H9 (cell line): Measurements from ENCODE around the gene CAMTA1. TPM values are rescaled to one million over a fixed set of nuclear protein-coding genes. Genes with fewer than 3 reads are reported as not detected.

ENCODE experiments used
- DNase-seq: peaks from one replicate; pipeline ENCODE4 v3.0.0-alpha.2; 2017
- H2AFZ ChIP-seq: one replicate; pipeline ENCODE4 v1.6.1; 2013; ENCODE audit warnings: mild to moderate bottlenecking, low read length, control low read depth, moderate library complexity
- H2AK5ac ChIP-seq: 2 replicates; pipeline ENCODE4 v1.6.1; 2013; ENCODE audit warnings: low read length, control low read depth, mixed read lengths; ENCODE audit not compliant: insufficient read length
- H2BK120ac ChIP-seq: one replicate; pipeline ENCODE4 v1.6.1; 2013; ENCODE audit warnings: low read depth, mild to moderate bottlenecking, low read length, control low read depth, inconsistent platforms; ENCODE audit not compliant: poor library complexity, severe bottlenecking
- H2BK12ac ChIP-seq: 2 replicates; pipeline ENCODE4 v1.6.1; 2013; ENCODE audit warnings: low read length, control low read depth, mixed read lengths, low read depth; ENCODE audit not compliant: insufficient read length
- H2BK15ac ChIP-seq: 2 replicates; pipeline ENCODE4 v1.6.1; 2013; ENCODE audit warnings: low read depth, low read length, control low read depth
- H2BK20ac ChIP-seq: one replicate; pipeline ENCODE4 v1.6.1; 2013; ENCODE audit warnings: low read depth, mild to moderate bottlenecking, low read length, control low read depth, inconsistent platforms; ENCODE audit not compliant: poor library complexity, severe bottlenecking
- H2BK5ac ChIP-seq: 2 replicates; pipeline ENCODE4 v1.6.1; 2013; ENCODE audit warnings: low read length, control low read depth, mixed read lengths; ENCODE audit not compliant: insufficient read length
- H3K14ac ChIP-seq: 2 replicates; pipeline ENCODE4 v1.6.1; 2013; ENCODE audit warnings: low read length, control low read depth; ENCODE audit not compliant: insufficient read depth
- H3K18ac ChIP-seq: 2 replicates; pipeline ENCODE4 v1.6.1; 2013; ENCODE audit warnings: low read depth, mild to moderate bottlenecking, mixed read lengths, low read length, control low read depth; ENCODE audit not compliant: insufficient read length
- H3K23ac ChIP-seq: 2 replicates; pipeline ENCODE4 v1.6.1; 2013; ENCODE audit warnings: low read length, control low read depth, mixed read lengths, low read depth; ENCODE audit not compliant: insufficient read length
- H3K23me2 ChIP-seq: 2 replicates; pipeline ENCODE4 v1.6.1; 2013; ENCODE audit warnings: low read depth, mild to moderate bottlenecking, mixed read lengths, low read length, control low read depth; ENCODE audit not compliant: insufficient read length, poor library complexity, severe bottlenecking
- H3K27ac ChIP-seq: 2 replicates; pipeline ENCODE4 v1.5.1; 2013; ENCODE audit warnings: low read length, control low read depth, mixed read lengths, low read depth; ENCODE audit not compliant: insufficient read length
- H3K27me3 ChIP-seq: 2 replicates; pipeline ENCODE4 v1.6.1; 2013; ENCODE audit warnings: low read length, control low read depth, inconsistent platforms; ENCODE audit not compliant: insufficient read depth
- H3K4ac ChIP-seq: 2 replicates; pipeline ENCODE4 v1.6.1; 2013; ENCODE audit warnings: low read depth, mild to moderate bottlenecking, control low read depth, inconsistent platforms, low read length, moderate library complexity
- H3K4me1 ChIP-seq: 2 replicates; pipeline ENCODE4 v1.6.1; 2013; ENCODE audit warnings: low read length, control low read depth, inconsistent platforms; ENCODE audit not compliant: insufficient read depth
- H3K4me2 ChIP-seq: 2 replicates; pipeline ENCODE4 v1.6.1; 2013; ENCODE audit warnings: low read length, control low read depth, mixed read lengths; ENCODE audit not compliant: insufficient read length, insufficient read depth
- H3K56ac ChIP-seq: 2 replicates; pipeline ENCODE4 v1.6.1; 2013; ENCODE audit warnings: low read depth, mild to moderate bottlenecking, mixed read lengths, low read length, control low read depth; ENCODE audit not compliant: insufficient read length
- H3K79me1 ChIP-seq: 2 replicates; pipeline ENCODE4 v1.6.1; 2013; ENCODE audit warnings: low read depth, mild to moderate bottlenecking, moderate library complexity, low read length, control low read depth, inconsistent platforms; ENCODE audit not compliant: insufficient read depth, poor library complexity, severe bottlenecking
- H3K79me2 ChIP-seq: 2 replicates; pipeline ENCODE4 v1.6.1; 2013; ENCODE audit warnings: low read length, control low read depth, inconsistent platforms; ENCODE audit not compliant: insufficient read depth
- H3K9ac ChIP-seq: 2 replicates; pipeline ENCODE4 v1.6.1; 2013; ENCODE audit warnings: low read length, control low read depth, mixed read lengths; ENCODE audit not compliant: insufficient read length; ENCODE audit errors: extremely low read depth
- H3K9me3 ChIP-seq: one replicate; pipeline ENCODE4 v1.6.1; 2013; ENCODE audit warnings: low read depth, low read length, inconsistent platforms; ENCODE audit not compliant: control insufficient read depth
- H3T11ph ChIP-seq: one replicate; pipeline ENCODE4 v1.6.1; 2013; ENCODE audit warnings: mild to moderate bottlenecking, low read length, control low read depth, inconsistent platforms
- H4K20me1 ChIP-seq: one replicate; pipeline ENCODE4 v1.6.1; 2013; ENCODE audit not compliant: control insufficient read depth, insufficient read length, insufficient read depth
- H4K5ac ChIP-seq: 2 replicates; pipeline ENCODE4 v1.6.1; 2013; ENCODE audit warnings: low read depth, mild to moderate bottlenecking, mixed read lengths, low read length, control low read depth; ENCODE audit not compliant: insufficient read length
- H4K8ac ChIP-seq: replicated peaks from 2 replicates; pipeline ENCODE4 v1.6.1; 2013; ENCODE audit warnings: low read length, control low read depth, mixed read lengths, low read depth; ENCODE audit not compliant: insufficient read length
- H4K91ac ChIP-seq: 2 replicates; pipeline ENCODE4 v1.6.1; 2013; ENCODE audit warnings: low read depth, mild to moderate bottlenecking, moderate library complexity, mixed read lengths, low read length, control low read depth; ENCODE audit not compliant: insufficient read length
- H3K27ac Mint-ChIP-seq, 3 experiments: 2 replicates in 2 of 3; 3 replicates in 1 of 3; pipeline ENCODE4 v1.8.0; 2020 to 2021; ENCODE audit warnings: mixed read lengths in 3 of 3, mild to moderate bottlenecking in 1 of 3, moderate library complexity in 1 of 3
- H3K27me3 Mint-ChIP-seq: 2 replicates; pipeline ENCODE4 v1.8.0; 2021; ENCODE audit warnings: low read depth, mild to moderate bottlenecking, moderate library complexity, mixed read lengths
- H3K36me3 Mint-ChIP-seq, 3 experiments: 2 replicates in 2 of 3; 3 replicates in 1 of 3; pipeline ENCODE4 v1.8.0; 2020 to 2021; ENCODE audit warnings: low read depth in 3 of 3, mixed read lengths in 3 of 3; ENCODE audit not compliant: insufficient read depth in 1 of 3
- H3K4me1 Mint-ChIP-seq, 2 experiments: 2 replicates each; pipeline ENCODE4 v1.8.0; 2020; ENCODE audit warnings: mixed read lengths in 2 of 2
- H3K4me3 Mint-ChIP-seq, 2 experiments: 2 replicates in 1 of 2; 3 replicates in 1 of 2; pipeline ENCODE4 v1.8.0; 2020 to 2021; ENCODE audit warnings: mild to moderate bottlenecking in 2 of 2, mixed read lengths in 2 of 2, moderate library complexity in 1 of 2
- H3K9me3 Mint-ChIP-seq, 2 experiments: 2 replicates in 1 of 2; 3 replicates in 1 of 2; pipeline ENCODE4 v1.8.0; 2020; ENCODE audit warnings: mild to moderate bottlenecking in 2 of 2, mixed read lengths in 2 of 2, moderate library complexity in 1 of 2
- WGBS: extraction: QIAGEN DNeasy Blood & Tissue Kit; methylation state at CpG from one replicate; pipeline ENCODE4 v1.1.7; 2013; ENCODE audit warnings: missing lambda C conversion rate, low lambda C conversion rate, mixed read lengths; ENCODE audit not compliant: insufficient read length; ENCODE audit errors: extremely low coverage; 5-methylcytosine and 5-hydroxymethylcytosine counted together
- total RNA-seq: library from RNA; stranded (reverse); gene quantifications from 2 replicates; pipeline ENCODE4 v1.2.1, GENCODE V29; 2021
- TF ChIP-seq, protein P1 (sequence below): fragments of 200-600 bp; sonication (generic); conservative IDR thresholded peaks from 3 replicates; pipeline ENCODE4 v1.8.0; 2021; ENCODE audit warnings: antibody characterized with exemption, mild to moderate bottlenecking

The CAMTA1 gene
- total RNA-seq, 1 experiment from 2014 or later, result 115 TPM

DNA sequence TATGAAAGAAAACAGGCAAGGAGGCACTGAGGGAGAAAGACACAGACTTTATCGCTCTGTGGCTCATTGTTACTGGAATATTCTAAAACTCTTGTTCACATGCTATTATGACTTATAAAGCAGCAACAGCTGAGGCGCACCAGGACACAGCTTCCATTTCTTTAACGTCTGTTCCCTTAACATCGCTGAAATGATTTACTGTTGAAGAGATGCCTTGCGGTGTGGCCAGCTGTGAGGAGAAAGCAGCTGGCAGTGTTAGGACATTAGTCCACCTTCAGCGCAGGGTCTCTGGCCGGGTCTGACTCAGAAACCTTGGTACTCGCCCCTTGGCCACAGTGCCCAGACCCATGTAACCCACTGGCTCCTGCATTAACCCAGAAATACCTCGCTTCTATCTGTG is 995.7 kb downstream of the CAMTA1 start:
- TF ChIP-seq, protein P1, sequence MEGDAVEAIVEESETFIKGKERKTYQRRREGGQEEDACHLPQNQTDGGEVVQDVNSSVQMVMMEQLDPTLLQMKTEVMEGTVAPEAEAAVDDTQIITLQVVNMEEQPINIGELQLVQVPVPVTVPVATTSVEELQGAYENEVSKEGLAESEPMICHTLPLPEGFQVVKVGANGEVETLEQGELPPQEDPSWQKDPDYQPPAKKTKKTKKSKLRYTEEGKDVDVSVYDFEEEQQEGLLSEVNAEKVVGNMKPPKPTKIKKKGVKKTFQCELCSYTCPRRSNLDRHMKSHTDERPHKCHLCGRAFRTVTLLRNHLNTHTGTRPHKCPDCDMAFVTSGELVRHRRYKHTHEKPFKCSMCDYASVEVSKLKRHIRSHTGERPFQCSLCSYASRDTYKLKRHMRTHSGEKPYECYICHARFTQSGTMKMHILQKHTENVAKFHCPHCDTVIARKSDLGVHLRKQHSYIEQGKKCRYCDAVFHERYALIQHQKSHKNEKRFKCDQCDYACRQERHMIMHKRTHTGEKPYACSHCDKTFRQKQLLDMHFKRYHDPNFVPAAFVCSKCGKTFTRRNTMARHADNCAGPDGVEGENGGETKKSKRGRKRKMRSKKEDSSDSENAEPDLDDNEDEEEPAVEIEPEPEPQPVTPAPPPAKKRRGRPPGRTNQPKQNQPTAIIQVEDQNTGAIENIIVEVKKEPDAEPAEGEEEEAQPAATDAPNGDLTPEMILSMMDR, result no peak
- H3K27ac Mint-ChIP-seq, result no peak overlapping the region
- H3K9me3 Mint-ChIP-seq, result peaks cover 10% of the 10 kb centered on the region in 2 experiments
- Histone ChIP-seq H3T11ph (no peak overlapping the region), H2BK20ac (no peak overlapping the region), H2BK5ac (no peak overlapping the region), H3K9ac (no peak overlapping the region), H3K27ac (no peak overlapping the region), H3K18ac (no peak overlapping the region), H3K27me3 (no peaks in the 10 kb centered on the region; the same call in 1 of the 2 replicates), H3K79me1 (no peaks in the 10 kb centered on the region), H3K56ac (no peak overlapping the region), H4K5ac (no peak overlapping the region), H4K91ac (no peak overlapping the region), H3K23me2 (peaks cover 4% of the 10 kb centered on the region), H3K4me1 (no peaks in the 10 kb centered on the region), H4K20me1 (no peaks in the 10 kb centered on the region), H4K8ac (no peak overlapping the region), H2BK120ac (no peak overlapping the region), H2BK15ac (no peak overlapping the region), H3K4ac (no peak overlapping the region), H3K9me3 (no peaks in the 10 kb centered on the region), H3K4me2 (no peak overlapping the region), H2AK5ac (no peak overlapping the region), H2AFZ (no peak overlapping the region), H3K23ac (no peak overlapping the region), H3K79me2 (no peaks in the 10 kb centered on the region), H2BK12ac (no peak overlapping the region), H3K14ac (no peak overlapping the region)
- H3K36me3 Mint-ChIP-seq, result peaks cover 31 to 59% (median 58%) of the 10 kb centered on the region in 3 experiments
- H3K4me1 Mint-ChIP-seq, result peaks cover 6 to 7% of the 10 kb centered on the region in 2 experiments
- DNase-seq, result no peak
- H3K27me3 Mint-ChIP-seq, result peaks cover 12% of the 10 kb centered on the region
- no CpG with 5 or more reads among the region's 9 CpGs for WGBS
- H3K4me3 Mint-ChIP-seq, result no peak overlapping the region
